GM12801 (cell line): ENCODE data around the gene CNIH1.

ENCODE experiments used
- CTCF ChIP-seq: IDR thresholded peaks from one replicate; pipeline ENCODE4 v1.5.1; 2011; ENCODE audit warnings: control low read depth; ENCODE audit not compliant: insufficient read length; ENCODE audit errors: extremely low read depth

Gene CNIH1

GRCh38 chr14:54487771-54488170 lies 46.6 kb upstream of the CNIH1 start:
- no peak for TF ChIP-seq CTCF

- no peak for TF ChIP-seq CTCF
These were observed 45.5 kb upstream of the CNIH1 start for GRCh38 chr14:54486685-54487084.

GRCh38 chr14:54483846-54484245 lies 42.7 kb upstream of the CNIH1 start:
- TF ChIP-seq CTCF, result no peak

- no peak for TF ChIP-seq CTCF
These were observed 42.0 kb upstream of the CNIH1 start for GRCh38 chr14:54483073-54483745.

- no peak for TF ChIP-seq CTCF
These were observed 40.5 kb upstream of the CNIH1 start for GRCh38 chr14:54481695-54482094.

GRCh38 chr14:54480830-54481562 lies 39.8 kb upstream of the CNIH1 start:
- TF ChIP-seq CTCF, result no peak

- TF ChIP-seq CTCF, result no peak
These were observed 37.6 kb upstream of the CNIH1 start for GRCh38 chr14:54478636-54479215.
